Hepatocyte (in vitro differentiated cells): ENCODE data around the gene CD79B.
"Not testable (repeated sequence)": the region's sequence is repeated elsewhere in the genome, so short reads cannot be mapped to it uniquely, and the experiment has no call there.

Experiments used
- CTCF ChIP-seq: fragments of 200-600 bp; sonication (generic); IDR thresholded peaks from 2 replicates; pipeline ENCODE4 v1.5.1; 2016; ENCODE audit warnings: antibody characterized with exemption, mild to moderate bottlenecking; ENCODE audit not compliant: poor library complexity
- EZH2 ChIP-seq: fragments of 200-600 bp; sonication (generic); IDR thresholded peaks from 2 replicates; pipeline ENCODE4 v1.6.1; 2016; ENCODE audit warnings: antibody characterized with exemption, mild to moderate bottlenecking, borderline replicate concordance
- EZH2phosphoT487 ChIP-seq: fragments of 200-600 bp; sonication (generic); IDR thresholded peaks from one replicate; pipeline ENCODE4 v1.6.1; 2018; ENCODE audit warnings: antibody characterized with exemption, mild to moderate bottlenecking, low read depth, moderate library complexity; ENCODE audit not compliant: unreplicated experiment, severe bottlenecking

- not testable (repeated sequence) for TF ChIP-seq CTCF, EZH2phosphoT487, EZH2
Observed at GRCh38 chr17:63920779-63921178, 11.4 kb downstream of the CD79B start.
